HEK293T (cell line): ENCODE measurements around the gene NDUFB7.

Experiments
- CTCF ChIA-PET: fragments of 350-600 bp; formaldehyde crosslinking; extraction: SDS; loops from one replicate; lab custom pipeline; 2021; ENCODE audit warnings: antibody characterized with exemption, inconsistent platforms; lab: Yijun Ruan, JAX
- POLR2A ChIA-PET: fragments of 350-600 bp; formaldehyde crosslinking; extraction: SDS; loops from one replicate; lab custom pipeline; 2020; ENCODE audit warnings: antibody characterized with exemption, inconsistent platforms; lab: Yijun Ruan, JAX
- DNase-seq: peaks from one replicate; pipeline ENCODE4 v3.0.0; 2012; ENCODE audit warnings: mixed read lengths; ENCODE audit errors: extremely low spot score
- ARNT ChIP-seq: fragments of 450-650 bp; IDR thresholded peaks from 2 replicates; pipeline ENCODE4 v1.6.1; 2017; ENCODE audit warnings: mild to moderate bottlenecking
- BHLHE40 ChIP-seq: fragments of 450-650 bp; IDR thresholded peaks from 2 replicates; pipeline ENCODE4 v1.6.1; 2016; ENCODE audit warnings: mild to moderate bottlenecking, moderate library complexity, borderline replicate concordance
- CTBP1 ChIP-seq: fragments of 450-650 bp; IDR thresholded peaks from 2 replicates; pipeline ENCODE4 v1.6.1; 2016; ENCODE audit warnings: borderline replicate concordance
- ELF4 ChIP-seq: fragments of 450-650 bp; IDR thresholded peaks from 2 replicates; pipeline ENCODE4 v1.6.1; 2017; ENCODE audit warnings: antibody characterized with exemption
- FOXA1 ChIP-seq: fragments of 450-650 bp; IDR thresholded peaks from 2 replicates; pipeline ENCODE4 v1.6.1; 2016; ENCODE audit warnings: mild to moderate bottlenecking
- FOXK2 ChIP-seq: fragments of 450-650 bp; IDR thresholded peaks from 2 replicates; pipeline ENCODE4 v1.6.1; 2016; ENCODE audit warnings: mild to moderate bottlenecking
- FOXM1 ChIP-seq: fragments of 450-650 bp; IDR thresholded peaks from 2 replicates; pipeline ENCODE4 v1.6.1; 2017; ENCODE audit warnings: mild to moderate bottlenecking, borderline replicate concordance
- HDGF ChIP-seq: fragments of 450-650 bp; IDR thresholded peaks from 2 replicates; pipeline ENCODE4 v1.6.1; 2017; ENCODE audit warnings: antibody characterized with exemption, borderline replicate concordance
- L3MBTL2 ChIP-seq: fragments of 450-650 bp; conservative IDR thresholded peaks from 2 replicates; pipeline ENCODE4 v1.6.1; 2016; ENCODE audit warnings: mild to moderate bottlenecking
- LEF1 ChIP-seq: fragments of 450-650 bp; IDR thresholded peaks from 2 replicates; pipeline ENCODE4 v1.6.1; 2017; ENCODE audit warnings: mild to moderate bottlenecking, borderline replicate concordance
- NFRKB ChIP-seq: fragments of 450-650 bp; IDR thresholded peaks from 2 replicates; pipeline ENCODE4 v1.6.1; 2016; ENCODE audit warnings: mild to moderate bottlenecking, moderate library complexity
- SP1 ChIP-seq: fragments of 450-650 bp; IDR thresholded peaks from 2 replicates; pipeline ENCODE4 v1.6.1; 2017
- SUZ12 ChIP-seq: fragments of 450-650 bp; IDR thresholded peaks from 2 replicates; pipeline ENCODE4 v1.6.1; 2016; ENCODE audit warnings: mild to moderate bottlenecking
- TARDBP ChIP-seq: fragments of 450-650 bp; IDR thresholded peaks from 2 replicates; pipeline ENCODE4 v1.6.1; 2016
- ZNF384 ChIP-seq: fragments of 450-650 bp; IDR thresholded peaks from 2 replicates; pipeline ENCODE4 v1.6.1; 2016
- TF ChIP-seq, protein P1 (sequence below): fragments of 450-650 bp; IDR thresholded peaks from 2 replicates; pipeline ENCODE4 v1.6.1; 2016

The NDUFB7 gene

DNA sequence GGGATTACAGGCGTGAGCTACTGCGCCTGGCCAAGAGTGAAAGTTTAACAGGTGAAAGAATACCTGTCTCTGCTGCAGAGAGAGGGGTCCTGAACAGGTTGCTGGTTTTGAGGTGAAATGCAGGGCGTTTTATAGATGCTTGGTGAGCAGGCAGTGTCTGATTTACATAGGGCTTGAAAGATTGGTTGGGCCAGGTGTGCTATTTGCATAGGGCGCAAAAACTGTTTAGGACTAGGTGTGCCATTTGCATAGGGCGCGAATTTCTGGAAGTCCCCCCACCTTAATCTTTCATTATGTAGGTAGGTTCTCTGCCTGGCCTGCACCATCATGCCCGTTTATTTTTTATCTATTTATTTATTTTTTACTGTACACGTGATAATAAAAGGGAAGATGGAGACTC is 4.5 kb upstream of the NDUFB7 start:
- POLR2A ChIA-PET, result no interaction called here
- TF ChIP-seq LEF1 (no peak), BHLHE40 (no peak), FOXA1 (no peak), ELF4 (no peak), TARDBP (no peak), CTBP1 (no peak), HDGF (no peak)
- DNase-seq, result no peak
- CTCF ChIA-PET, result no interaction called here

DNA sequence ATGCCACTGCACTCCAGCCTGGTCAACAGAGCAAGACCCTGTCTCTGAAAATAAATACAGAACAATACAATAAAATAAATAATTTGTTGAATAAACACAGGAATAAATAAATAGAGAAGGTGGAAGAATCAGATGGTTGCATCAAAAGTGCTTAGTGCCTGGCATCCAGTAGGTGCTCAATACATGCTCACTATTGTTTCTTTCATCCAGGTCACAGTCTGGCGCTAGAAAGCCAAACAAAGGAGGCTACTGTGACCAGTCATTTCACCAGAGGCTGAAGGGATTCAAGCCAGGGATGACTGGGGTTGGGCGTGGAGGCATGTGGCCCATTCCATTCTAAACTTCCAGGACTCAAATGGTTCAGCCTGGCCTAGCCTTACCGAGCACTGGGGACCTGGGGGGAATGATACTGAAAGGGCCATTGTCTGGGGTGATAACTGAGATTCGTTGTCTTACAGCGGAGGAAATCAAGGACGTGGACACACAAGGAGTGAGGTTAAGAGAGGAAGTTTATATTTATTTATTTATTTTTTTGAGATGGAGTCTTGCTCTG is 3.6 kb upstream of the NDUFB7 start:
- POLR2A ChIA-PET, result interaction anchor here (2.5 kb wide), 1 partner anchor 114 kb away, joined by 16 read pairs; the partner anchor contains the start of gene ZNF333
- no peak for DNase-seq
- TF ChIP-seq SUZ12 (no peak), NFRKB (no peak), ARNT (no peak), FOXM1 (no peak), ZNF384 (no peak), FOXK2 (no peak), CTBP1 (no peak), SP1 (no peak), HDGF (no peak), TARDBP (no peak), LEF1 (no peak), ELF4 (no peak)
- TF ChIP-seq, protein P1, sequence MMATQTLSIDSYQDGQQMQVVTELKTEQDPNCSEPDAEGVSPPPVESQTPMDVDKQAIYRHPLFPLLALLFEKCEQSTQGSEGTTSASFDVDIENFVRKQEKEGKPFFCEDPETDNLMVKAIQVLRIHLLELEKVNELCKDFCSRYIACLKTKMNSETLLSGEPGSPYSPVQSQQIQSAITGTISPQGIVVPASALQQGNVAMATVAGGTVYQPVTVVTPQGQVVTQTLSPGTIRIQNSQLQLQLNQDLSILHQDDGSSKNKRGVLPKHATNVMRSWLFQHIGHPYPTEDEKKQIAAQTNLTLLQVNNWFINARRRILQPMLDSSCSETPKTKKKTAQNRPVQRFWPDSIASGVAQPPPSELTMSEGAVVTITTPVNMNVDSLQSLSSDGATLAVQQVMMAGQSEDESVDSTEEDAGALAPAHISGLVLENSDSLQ, result no peak
- CTCF ChIA-PET, result interaction anchor here (2.0 to 3.8 kb wide), 2 partner anchors 110 to 113 kb away, joined by 7 to 51 read pairs; no protein-coding TSS in a partner anchor

DNA sequence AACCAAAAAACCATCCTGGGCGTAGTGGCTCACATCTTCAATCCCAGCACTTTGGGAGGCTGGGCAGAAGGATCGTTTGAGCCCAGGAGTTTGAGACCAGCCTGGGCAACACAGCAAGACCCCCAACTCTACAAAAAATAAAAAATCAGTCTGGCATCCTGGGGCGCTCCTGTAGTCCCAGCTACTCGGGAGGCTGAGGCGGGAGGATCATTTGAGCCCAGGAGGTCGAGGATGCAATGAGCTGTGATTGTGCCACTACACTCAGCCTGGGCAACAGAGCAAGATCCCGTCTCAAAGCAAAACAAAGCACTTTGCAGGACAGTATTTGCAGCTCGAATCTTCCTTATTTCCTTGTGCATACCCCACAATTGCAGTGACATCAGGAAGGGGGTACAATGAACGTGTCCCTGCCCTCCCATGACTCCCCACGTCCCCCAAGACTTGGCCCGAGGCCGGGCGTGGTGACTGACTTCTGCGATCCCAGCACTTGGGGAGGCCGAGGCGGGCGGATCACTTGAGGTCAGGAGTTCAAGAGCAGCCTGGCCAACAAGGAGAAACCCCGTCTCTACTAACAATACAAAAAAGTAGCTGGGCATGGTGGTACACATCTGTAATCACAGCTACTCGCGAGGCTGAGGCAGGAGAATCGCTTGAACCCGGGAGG is 870 bp downstream of the NDUFB7 start:
- no peak for TF ChIP-seq BHLHE40
- no peak for TF ChIP-seq NFRKB
- TF ChIP-seq HDGF, result no peak
- no peak for TF ChIP-seq SUZ12
- no peak for TF ChIP-seq FOXK2
- TF ChIP-seq, protein P1, result no peak
- TF ChIP-seq FOXA1, result no peak
- TF ChIP-seq CTBP1, result no peak
- TF ChIP-seq L3MBTL2, result no peak
- TF ChIP-seq ELF4, result no peak
- no peak for TF ChIP-seq FOXM1
- TF ChIP-seq ARNT, result no peak
- TF ChIP-seq ZNF384, result no peak
- TF ChIP-seq TARDBP, result no peak
- CTCF ChIA-PET, result interaction anchor here (1.0 to 1.6 kb wide), 2 partner anchors 8 to 14 kb away, joined by 3 to 4 read pairs; no protein-coding TSS in a partner anchor
- POLR2A ChIA-PET, result interaction anchor here (1.6 to 2.4 kb wide), 2 partner anchors 53 to 119 kb away, joined by 3 to 10 read pairs; partner anchors contain the start of gene ZNF333
- DNase-seq, result no peak

DNA sequence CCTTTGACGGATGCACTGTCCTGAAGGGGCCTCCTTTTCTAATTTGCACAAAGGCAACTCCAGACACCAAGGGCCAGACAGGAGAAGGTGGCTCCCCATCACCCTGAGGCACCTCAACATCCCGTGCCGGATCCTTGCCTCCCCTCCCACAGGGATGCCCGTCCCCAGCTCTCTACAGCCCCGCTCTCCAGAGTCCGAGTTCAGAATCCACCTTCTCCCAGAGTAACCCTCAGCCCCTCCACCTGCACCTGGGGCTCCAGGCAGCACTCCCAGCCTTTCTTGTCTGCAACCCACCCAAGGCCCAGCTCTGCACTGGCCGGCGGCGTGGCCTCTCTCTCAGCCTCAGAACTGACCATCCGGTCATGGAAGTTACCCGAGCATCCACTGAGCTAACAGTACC is 4.8 kb downstream of the NDUFB7 start:
- DNase-seq, result no peak
- ChIA-PET POLR2A (interaction anchor here (1.0 kb wide), 2 partner anchors 49 to 123 kb away, joined by 3 read pairs; partner anchors contain the start of genes DNAJB1 and ZNF333), CTCF (no interaction called here)
- TF ChIP-seq CTBP1, result no peak
- no peak for TF ChIP-seq NFRKB
- TF ChIP-seq L3MBTL2, result no peak

DNA sequence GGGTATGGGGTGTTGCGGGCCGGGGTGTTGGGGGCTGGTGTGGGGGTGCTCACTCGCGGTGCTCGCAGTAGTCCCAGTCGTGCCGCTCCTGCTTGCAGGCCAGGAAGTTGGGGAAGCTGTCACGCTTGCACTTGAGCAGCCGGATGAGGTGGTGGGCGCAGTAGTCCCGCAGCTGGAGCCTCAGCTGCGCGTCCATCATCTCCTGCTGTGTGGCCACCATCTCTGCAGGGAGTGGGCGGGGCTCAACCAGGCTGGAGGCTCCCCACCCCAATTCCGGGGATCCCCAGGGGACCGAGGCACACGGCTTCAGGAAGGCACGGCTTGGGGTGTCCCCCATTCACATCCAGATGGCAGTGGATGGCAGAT is 5.2 kb downstream of the NDUFB7 start:
- POLR2A ChIA-PET, result interaction anchor here (1.0 kb wide), 1 partner anchor 49 kb away, joined by 3 read pairs; the partner anchor contains the start of gene DNAJB1
- TF ChIP-seq, protein P1, result no peak
- TF ChIP-seq L3MBTL2 (no peak), TARDBP (no peak), ZNF384 (no peak), ARNT (no peak), SP1 (no peak), FOXA1 (no peak), NFRKB (no peak), BHLHE40 (no peak), ELF4 (no peak), HDGF (no peak), CTBP1 (no peak), FOXM1 (no peak), LEF1 (no peak), FOXK2 (no peak), SUZ12 (no peak)
- no peak for DNase-seq
- CTCF ChIA-PET, result no interaction called here
